ENCODE data around the gene ZNRD2.
"Not testable (repeated sequence)": the region's sequence is repeated elsewhere in the genome, so short reads cannot be mapped to it uniquely, and the experiment has no call there.

GRCh38 chr11:65523631-65523968 lies 46.7 kb upstream of the ZNRD2 start:
- not testable (repeated sequence) for TF ChIP-seq CTCF, POLR2A (IDR thresholded peaks at IDR 0.05)
